ENCODE measurements around the gene PHLDB3. TPM values are rescaled to one million over a fixed set of nuclear protein-coding genes. Genes with fewer than 3 reads are reported as not detected.
A peak's percentile ranks its signal among the peaks of the same experiment; 100 is the strongest.

PHLDB3 gene
- total RNA-seq, 1 donor, result 8.0 TPM

DNA sequence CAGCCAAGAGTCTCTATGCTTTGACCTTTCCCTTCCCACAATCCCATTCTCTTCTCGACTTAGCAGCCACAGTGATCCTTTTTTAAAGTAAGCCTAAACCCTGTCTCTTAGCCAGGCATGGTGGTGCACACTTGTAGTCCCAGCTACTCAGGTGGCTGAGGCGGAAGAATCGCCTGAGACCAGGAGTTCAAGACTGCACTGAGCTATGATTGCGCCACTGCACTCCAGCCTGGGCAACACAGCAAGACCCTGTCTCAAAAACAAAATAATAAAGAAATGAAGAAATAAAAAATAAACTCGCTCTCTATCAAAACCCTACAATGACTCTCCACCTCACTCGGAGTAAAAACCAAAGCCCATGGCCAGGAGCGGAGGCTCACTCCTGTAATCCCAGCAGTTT lies 75.2 kb downstream of the PHLDB3 start:
- no peak for DNase-seq (ENCODE audit: low read depth)
- TF ChIP-seq CTCF (IDR thresholded peaks at IDR 0.05; ENCODE audit: insufficient read depth, low read length), result no peak
- no peak overlapping the region for H3K4me3 ChIP-seq (ENCODE audit: low read depth, low read length)

- no peak overlapping the region for H3K4me3 ChIP-seq (ENCODE audit: low read depth, low read length)
- peak; percentile 43 for DNase-seq (ENCODE audit: low read depth)
- TF ChIP-seq CTCF (IDR thresholded peaks at IDR 0.05; ENCODE audit: insufficient read depth, low read length), result peak; percentile 71
Observed at GRCh38 chr19:43425567-43426392, 78.8 kb downstream of the PHLDB3 start.

Other genes starting within 250 kb of the PHLDB3 start
- 0.27 TPM in 1 of 2 replicates, not detected in the other for gene PSG9, start 235.2 kb downstream of the PHLDB3 start, total RNA-seq (ENCODE audit: low replicate concordance)
- gene CD177, start 151.1 kb downstream of the PHLDB3 start, total RNA-seq (ENCODE audit: low replicate concordance), result 0.27 and 0.33 TPM in 2 replicates
- gene TEX101, start 89.9 kb downstream of the PHLDB3 start, total RNA-seq (ENCODE audit: low replicate concordance), result not detected in 2 replicates
- gene LYPD3, start 39.1 kb downstream of the PHLDB3 start, total RNA-seq (ENCODE audit: low replicate concordance), result 0.36 TPM in 1 of 2 replicates, not detected in the other
- gene ETHE1, start 22.5 kb upstream of the PHLDB3 start, total RNA-seq (ENCODE audit: low replicate concordance), result 11.3 and 78.2 TPM in 2 replicates
- gene ZNF575, start 28.4 kb upstream of the PHLDB3 start, total RNA-seq (ENCODE audit: low replicate concordance), result 0.63 TPM in 1 of 2 replicates, not detected in the other
- gene XRCC1, start 70.8 kb upstream of the PHLDB3 start, total RNA-seq (ENCODE audit: low replicate concordance), result 23.5 and 32.9 TPM in 2 replicates
- gene PINLYP, start 71.1 kb upstream of the PHLDB3 start, total RNA-seq (ENCODE audit: low replicate concordance), result 6.4 and 7.4 TPM in 2 replicates
- gene IRGQ, start 91.4 kb upstream of the PHLDB3 start, total RNA-seq (ENCODE audit: low replicate concordance), result 17.5 and 32.3 TPM in 2 replicates
- gene ZNF576, start 91.8 kb upstream of the PHLDB3 start, total RNA-seq (ENCODE audit: low replicate concordance), result 10.0 and 10.3 TPM in 2 replicates
- gene SRRM5, start 107.3 kb upstream of the PHLDB3 start, total RNA-seq (ENCODE audit: low replicate concordance), result 0.09 TPM in 1 of 2 replicates, not detected in the other
- 14.0 and 34.8 TPM in 2 replicates for gene ZNF428, start 114.9 kb upstream of the PHLDB3 start, total RNA-seq (ENCODE audit: low replicate concordance)
- 0.27 and 1.1 TPM in 2 replicates for gene CADM4, start 135.1 kb upstream of the PHLDB3 start, total RNA-seq (ENCODE audit: low replicate concordance)
- gene PLAUR, start 165.4 kb upstream of the PHLDB3 start, total RNA-seq (ENCODE audit: low replicate concordance), result 46.3 and 73.6 TPM in 2 replicates
- not detected in 2 replicates for gene IRGC, start 211.3 kb upstream of the PHLDB3 start, total RNA-seq (ENCODE audit: low replicate concordance)